Thyroid gland (tissue), 4 donors: Measurements from ENCODE around the gene EHBP1.

ENCODE experiments used
- POLR2A ChIP-seq, 2 donors: fragments of 450-650 bp; IDR thresholded peaks; one replicate each; pipeline ENCODE4 v1.6.1; 2017; ENCODE audit warnings: antibody characterized with exemption in 2 of 2, mild to moderate bottlenecking in 2 of 2, moderate library complexity in 1 of 2
- TF ChIP-seq, protein P1 (sequence below), 6 experiments: fragments of 200-600 bp in 3 of 6; fragments of 450-650 bp in 3 of 6; sonication (generic) in 3 of 6; IDR thresholded peaks; one replicate each; pipeline ENCODE4 v1.5.1; 2016 to 2019; ENCODE audit warnings: antibody characterized with exemption in 6 of 6, mild to moderate bottlenecking in 2 of 6, inconsistent platforms in 1 of 6, moderate library complexity in 1 of 6

DNA sequence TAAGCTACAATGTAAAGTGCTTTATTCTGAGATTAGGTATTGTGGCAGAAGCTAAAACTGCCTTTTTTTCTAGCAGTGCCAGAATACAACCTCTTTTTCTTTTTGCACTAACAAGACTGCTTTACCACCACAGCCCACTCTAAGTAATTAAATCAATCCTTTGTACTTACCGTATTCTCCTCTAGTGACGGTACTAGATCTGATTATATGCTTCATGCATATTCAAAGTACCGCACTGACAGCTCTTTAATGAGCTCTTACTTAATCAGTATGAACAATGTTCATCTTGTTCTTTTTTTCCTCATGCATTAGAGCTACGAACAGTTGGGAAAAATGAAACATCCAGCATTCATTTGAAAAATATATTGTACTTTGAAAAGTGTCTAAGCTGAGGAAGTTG, 329.0 kb downstream of the EHBP1 start:
- TF ChIP-seq, protein P1, sequence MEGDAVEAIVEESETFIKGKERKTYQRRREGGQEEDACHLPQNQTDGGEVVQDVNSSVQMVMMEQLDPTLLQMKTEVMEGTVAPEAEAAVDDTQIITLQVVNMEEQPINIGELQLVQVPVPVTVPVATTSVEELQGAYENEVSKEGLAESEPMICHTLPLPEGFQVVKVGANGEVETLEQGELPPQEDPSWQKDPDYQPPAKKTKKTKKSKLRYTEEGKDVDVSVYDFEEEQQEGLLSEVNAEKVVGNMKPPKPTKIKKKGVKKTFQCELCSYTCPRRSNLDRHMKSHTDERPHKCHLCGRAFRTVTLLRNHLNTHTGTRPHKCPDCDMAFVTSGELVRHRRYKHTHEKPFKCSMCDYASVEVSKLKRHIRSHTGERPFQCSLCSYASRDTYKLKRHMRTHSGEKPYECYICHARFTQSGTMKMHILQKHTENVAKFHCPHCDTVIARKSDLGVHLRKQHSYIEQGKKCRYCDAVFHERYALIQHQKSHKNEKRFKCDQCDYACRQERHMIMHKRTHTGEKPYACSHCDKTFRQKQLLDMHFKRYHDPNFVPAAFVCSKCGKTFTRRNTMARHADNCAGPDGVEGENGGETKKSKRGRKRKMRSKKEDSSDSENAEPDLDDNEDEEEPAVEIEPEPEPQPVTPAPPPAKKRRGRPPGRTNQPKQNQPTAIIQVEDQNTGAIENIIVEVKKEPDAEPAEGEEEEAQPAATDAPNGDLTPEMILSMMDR (IDR thresholded peaks at IDR 0.05), result no peak
- no peak for TF ChIP-seq POLR2A (IDR thresholded peaks at IDR 0.05)
